OCI-LY3 (cell line): Measurements from ENCODE around the gene VTA1.

Source experiments
- CTCF ChIP-seq: fragments of 200-600, 300-600 bp; sonication (generic); IDR thresholded peaks from 2 replicates; pipeline ENCODE4 v1.5.1; 2014; ENCODE audit warnings: antibody characterized with exemption, low read length, low read depth
- EZH2phosphoT487 ChIP-seq: fragments of 200-600 bp; shearing (Covaris generic); IDR thresholded peaks from 2 replicates; pipeline ENCODE4 v1.6.1; 2018; ENCODE audit warnings: antibody characterized with exemption, mixed run types, low read depth

- no peak for TF ChIP-seq EZH2phosphoT487
- TF ChIP-seq CTCF: no peak
Measured at GRCh38 chr6:142178129-142178528, 31.1 kb downstream of the VTA1 start.
